Spleen (tissue), 7 donors: ENCODE data around the gene HOXC6.

Experiments
- CTCF ChIP-seq, 11 experiments: fragments of 200-600 bp in 7 of 11; fragments of 450-650 bp in 4 of 11; sonication (generic) in 4 of 11; IDR thresholded peaks in 8 of 11; conservative IDR thresholded peaks in 3 of 11; 1 replicate in 7 of 11; 2 replicates in 4 of 11; pipeline versions ENCODE4 v1.4.0 to v1.8.0; 2016 to 2021; ENCODE audit warnings: antibody characterized with exemption in 11 of 11, inconsistent platforms in 4 of 11, mild to moderate bottlenecking in 1 of 11
- POLR2AphosphoS5 ChIP-seq, 3 donors: sonication (generic); formaldehyde crosslinking; IDR thresholded peaks; one replicate each; pipeline ENCODE4 v1.5.1; 2017; ENCODE audit warnings: antibody characterized with exemption in 3 of 3
- donor health status: DM: no; HTN: no; CAD: no; lungs with moderate emphysema.
- donor health status: DM: no; HTN: no; CAD: no.
- donor health status: DM: no; HTN: no; CAD: no.

- TF ChIP-seq CTCF (IDR thresholded peaks at IDR 0.05 in 8 of 11, conservative IDR thresholded peaks at IDR 0.05 in 3 of 11) (no peak), POLR2AphosphoS5 (IDR thresholded peaks at IDR 0.05) (no peak)
Measured at GRCh38 chr12:54037360-54038283, 9.4 kb downstream of the HOXC6 start.
